Stimulated activated CD8-positive, alpha-beta memory T cell treated with anti-CD3 and anti-CD28 coated beads, Interleukin-12 subunit alpha, Interleukin-12 subunit beta, amount 100 ng/mL, for 24 hours (primary cell): ENCODE results near the gene B3GAT1.
"Not testable (repeated sequence)": the region's sequence is repeated elsewhere in the genome, so short reads cannot be mapped to it uniquely, and the experiment has no call there.

Source experiments
- DNase-seq: peaks from one replicate; pipeline ENCODE4 v3.0.0-alpha.2; 2020; ENCODE audit errors: extremely low read depth

Gene B3GAT1

DNA sequence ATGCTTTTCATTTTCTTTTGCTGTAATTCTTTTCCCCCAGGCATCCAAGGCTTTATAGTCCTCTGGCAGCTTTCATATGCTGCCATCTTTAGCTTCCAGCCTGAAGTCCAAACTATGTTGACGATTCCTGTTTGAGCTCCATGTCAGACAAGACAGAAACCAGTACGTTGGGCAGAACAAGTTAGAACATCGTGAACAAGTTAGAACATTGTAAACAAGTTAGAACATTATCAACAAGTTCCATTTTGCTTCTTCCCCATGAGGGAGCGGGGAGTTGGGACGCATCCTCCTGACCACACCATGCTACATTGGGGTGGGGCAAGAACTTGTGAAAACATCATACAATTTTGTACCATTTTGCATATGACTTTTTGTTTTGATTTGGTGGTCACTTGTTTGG lies 56.4 kb downstream of the B3GAT1 start:
- no peak for DNase-seq

DNA sequence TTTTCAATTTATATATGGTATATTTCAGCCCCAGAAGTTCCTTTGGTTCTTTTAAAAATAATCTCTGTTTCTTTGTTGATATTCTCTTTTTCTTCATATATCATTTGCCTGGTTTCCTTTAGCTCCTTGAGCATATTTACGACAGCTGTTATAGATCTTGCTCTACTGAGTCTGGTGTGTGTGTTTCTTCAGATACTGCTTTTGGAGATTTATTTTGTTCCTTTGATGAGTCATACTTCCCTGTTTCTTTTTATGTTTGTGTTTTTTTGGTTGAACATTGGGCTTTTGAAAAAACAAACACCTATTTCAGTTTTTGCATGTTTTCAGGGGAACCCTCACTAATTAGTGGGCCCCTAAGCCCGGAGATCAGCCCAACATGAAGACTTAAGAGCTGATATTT lies 56.9 kb downstream of the B3GAT1 start:
- DNase-seq: no peak

DNA sequence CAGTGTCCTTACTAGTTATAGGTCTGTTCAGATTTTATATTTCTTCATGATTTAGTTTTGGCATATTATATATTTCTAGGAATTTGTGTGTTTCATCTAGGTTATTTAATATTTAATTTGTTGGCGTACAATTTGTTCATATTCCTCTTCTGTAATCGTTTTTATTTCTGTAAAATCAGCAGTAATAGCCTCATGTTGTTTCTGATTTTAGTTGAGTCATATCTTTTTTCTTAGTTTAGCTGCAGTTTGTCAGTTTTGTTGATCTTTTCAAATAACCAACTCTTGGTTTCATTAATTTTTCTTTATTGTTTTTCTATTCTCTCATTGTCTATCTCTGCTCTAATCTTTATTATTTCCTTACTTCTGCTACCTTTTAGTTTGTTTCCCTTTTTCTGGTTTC lies 59.9 kb downstream of the B3GAT1 start:
- DNase-seq: no peak

GRCh38 chr11:134350381-134350780 lies 61.7 kb downstream of the B3GAT1 start:
- DNase-seq: no peak

GRCh38 chr11:134349802-134350355 lies 62.2 kb downstream of the B3GAT1 start:
- no peak for DNase-seq

- DNase-seq: no peak
These were observed 62.8 kb downstream of the B3GAT1 start for GRCh38 chr11:134349109-134349801.

GRCh38 chr11:134347441-134347840 lies 64.6 kb downstream of the B3GAT1 start:
- DNase-seq: no peak

- DNase-seq: no peak
These were observed 65.1 kb downstream of the B3GAT1 start for GRCh38 chr11:134346976-134347350.

GRCh38 chr11:134346101-134346975 lies 65.7 kb downstream of the B3GAT1 start:
- DNase-seq: no peak

DNA sequence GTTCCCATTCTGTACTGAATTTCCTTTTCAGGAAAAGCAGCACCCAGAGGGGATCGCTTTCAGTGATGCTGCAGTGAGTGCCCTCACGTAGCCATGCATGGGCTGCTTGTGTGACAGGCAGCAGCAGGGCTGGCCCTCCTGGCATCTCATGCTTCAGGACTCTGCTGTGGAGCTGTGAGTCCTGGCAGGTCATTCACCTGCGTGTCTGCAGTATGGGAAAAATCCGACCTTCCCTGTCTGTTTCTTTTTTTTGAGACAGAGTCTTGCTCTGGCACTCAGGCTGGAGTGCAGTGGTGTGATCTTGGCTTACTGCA lies 66.8 kb downstream of the B3GAT1 start:
- DNase-seq: no peak

DNA sequence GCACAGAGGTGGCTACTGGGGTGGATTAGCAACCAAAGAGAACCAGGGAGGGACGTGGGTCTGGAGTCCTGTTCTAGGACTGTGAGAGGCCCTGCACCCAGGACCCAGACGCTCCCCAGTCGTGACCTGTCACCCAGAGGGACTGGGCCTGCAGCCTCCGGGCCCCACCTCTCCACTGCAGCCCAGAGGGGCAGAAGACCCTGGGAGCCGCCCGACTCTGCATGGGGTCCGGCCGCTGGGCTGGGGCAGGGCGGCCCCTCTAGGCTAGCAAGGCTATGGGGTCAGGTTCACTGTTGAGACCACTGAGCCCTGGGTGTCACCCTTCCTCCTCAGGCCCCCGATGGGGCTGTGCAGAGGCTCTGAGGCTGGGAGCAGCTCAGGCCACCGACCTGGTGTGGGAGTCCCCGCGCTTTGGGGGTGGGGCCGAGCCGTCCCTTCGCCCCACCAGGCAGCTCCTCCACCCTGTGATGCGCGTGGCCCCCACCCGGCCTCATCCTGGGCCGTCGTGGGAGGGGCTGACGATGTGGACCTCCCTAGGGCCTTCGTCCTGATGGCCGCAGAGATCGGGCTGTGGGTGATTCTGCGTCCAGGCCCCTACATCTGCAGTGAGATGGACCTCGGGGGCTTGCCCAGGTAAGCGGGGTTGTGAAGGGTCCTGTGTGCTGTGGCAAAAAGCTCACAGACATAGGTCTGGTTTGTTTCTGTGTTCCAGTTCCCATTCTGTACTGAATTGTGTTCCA lies 67.4 kb downstream of the B3GAT1 start:
- DNase-seq: not testable (repeated sequence)

DNA sequence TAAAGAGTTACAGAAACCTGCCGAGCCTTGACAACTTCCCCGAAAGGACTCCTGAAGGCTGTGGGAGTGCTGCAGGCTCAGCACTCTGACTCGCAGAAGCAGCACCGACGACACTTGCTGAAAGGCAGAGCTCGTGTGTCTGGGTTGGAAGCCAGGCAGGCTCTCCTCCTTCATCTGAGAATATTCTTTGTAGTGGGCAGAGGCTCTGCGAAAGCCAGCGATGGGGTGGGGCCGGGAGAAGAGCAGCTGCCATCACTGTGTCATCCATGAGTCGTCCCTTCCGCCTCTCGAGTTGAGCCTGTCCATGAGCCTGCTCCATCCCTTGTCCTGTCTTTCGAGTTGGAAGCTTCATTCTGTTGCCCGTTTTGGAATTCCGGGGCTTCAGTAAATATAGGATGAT lies 68.4 kb downstream of the B3GAT1 start:
- no peak for DNase-seq

DNA sequence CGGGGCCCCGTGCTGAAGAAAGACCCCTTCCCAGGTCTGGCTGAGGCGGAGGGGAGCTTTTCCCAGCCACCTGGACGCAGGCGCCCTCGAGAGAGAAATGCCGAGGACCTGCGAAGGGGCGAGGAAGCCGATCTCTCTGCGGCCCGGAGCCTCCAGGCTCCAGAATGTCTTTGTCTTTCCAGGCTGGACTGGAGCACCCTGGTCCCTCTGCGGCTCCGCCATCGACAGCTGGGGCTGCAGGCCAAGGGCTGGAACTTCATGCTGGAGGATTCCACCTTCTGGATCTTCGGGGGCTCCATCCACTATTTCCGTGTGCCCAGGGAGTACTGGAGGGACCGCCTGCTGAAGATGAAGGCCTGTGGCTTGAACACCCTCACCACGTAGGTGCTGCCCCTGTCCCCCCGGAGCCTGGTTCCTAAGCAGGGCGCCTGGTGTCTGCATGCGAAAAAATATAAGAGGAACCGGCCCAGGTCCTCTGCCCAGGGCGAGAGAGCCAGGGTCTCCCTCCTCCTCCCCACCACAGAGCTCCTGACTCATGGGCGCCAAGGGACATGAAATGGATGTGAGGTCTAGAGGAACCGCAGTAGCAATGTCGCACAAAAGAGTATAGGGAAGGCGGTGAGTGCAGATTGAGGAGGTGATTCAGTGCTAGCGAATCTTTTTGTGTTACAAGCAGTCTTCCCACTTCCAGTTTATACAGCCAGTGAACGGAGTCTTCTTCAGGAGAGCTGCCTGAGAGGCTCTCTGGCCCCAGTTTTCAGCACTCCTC lies 69.3 kb downstream of the B3GAT1 start:
- no peak for DNase-seq

DNA sequence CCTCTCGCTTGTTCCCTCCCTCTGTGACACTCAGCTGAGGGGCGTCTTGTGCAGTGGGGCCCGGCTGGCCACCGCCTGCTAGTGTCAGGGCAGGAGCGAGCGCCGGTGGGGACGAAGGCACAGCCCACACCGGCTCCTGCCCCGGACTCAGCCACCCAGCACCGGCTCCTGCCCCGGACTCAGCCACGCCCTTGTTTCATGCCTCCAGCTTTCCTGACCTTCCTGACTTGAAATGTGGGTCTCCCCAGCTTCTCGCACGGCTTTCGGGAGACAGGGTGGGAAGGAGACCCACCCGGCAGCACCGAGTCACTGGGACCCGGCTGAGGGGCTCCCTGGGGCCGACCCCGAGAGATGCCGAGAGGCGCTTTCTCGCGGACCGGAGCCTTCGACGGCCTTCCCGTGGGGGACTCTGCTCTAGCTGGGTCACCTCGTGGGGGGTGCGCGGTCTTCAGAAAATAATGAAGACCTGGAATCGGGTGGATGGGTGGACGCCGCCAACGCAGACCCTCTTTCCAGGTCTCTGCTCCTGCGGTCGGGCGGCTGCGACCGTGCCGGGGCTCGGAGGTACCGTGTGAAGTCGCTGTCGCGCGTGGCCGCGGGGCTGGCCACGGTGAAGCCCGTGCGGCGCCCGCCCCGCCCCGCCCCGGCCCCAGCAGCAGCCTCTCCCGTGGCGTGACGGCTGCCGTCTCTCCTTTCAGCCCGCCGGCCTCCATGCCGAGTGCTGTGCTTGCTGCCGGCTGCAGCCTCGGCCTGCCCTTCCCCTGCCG lies 70.1 kb downstream of the B3GAT1 start:
- no peak for DNase-seq

DNA sequence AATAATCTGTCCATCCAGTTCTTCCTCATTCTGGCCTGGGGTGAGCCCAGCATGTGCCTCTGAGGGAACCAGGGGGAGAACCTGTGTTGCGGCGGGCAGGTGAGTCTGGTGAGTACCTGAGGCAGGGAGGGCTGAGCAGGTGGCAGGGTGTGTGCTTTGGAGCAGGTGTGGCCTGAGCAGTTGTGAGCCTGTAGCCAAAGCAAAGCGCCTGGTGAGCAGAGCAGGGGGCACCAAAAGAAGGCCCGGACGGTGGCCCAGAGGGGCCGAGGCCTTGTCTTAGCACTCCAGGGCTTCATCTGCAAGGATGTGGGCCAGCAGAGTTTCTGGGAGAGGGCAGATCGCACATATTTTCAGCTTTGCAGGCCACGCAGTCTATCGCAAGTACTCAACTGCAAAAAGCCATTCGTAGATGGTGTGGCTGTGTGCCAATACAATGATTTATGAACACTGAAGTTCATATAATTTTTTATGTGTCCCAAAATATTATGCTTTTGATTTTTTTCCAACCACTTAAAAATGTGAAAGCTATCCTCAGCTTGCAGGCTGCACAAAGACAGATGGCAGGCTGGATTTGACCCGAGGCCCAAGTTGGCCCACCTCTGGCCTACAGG lies 71.6 kb downstream of the B3GAT1 start:
- no peak for DNase-seq

DNA sequence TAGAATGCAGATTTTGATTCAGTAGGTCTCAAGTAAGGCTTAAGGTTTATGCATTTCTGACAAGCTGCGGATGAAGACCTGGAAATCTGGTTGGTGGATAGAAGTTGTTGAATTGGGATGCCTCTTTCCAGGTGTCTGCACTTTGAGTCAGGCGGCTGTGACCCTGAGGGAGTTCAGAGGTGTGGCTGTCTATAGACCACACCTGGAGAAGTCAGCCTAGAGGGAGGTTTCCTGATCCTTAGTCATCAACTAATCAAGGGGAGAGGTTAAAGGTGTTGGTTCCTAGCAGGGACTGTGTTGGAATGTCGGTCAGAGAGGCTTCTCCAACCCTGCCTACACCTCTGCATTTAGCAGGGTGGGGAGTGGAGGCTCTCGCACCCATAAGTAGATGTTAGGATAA lies 72.3 kb downstream of the B3GAT1 start:
- no peak for DNase-seq

DNA sequence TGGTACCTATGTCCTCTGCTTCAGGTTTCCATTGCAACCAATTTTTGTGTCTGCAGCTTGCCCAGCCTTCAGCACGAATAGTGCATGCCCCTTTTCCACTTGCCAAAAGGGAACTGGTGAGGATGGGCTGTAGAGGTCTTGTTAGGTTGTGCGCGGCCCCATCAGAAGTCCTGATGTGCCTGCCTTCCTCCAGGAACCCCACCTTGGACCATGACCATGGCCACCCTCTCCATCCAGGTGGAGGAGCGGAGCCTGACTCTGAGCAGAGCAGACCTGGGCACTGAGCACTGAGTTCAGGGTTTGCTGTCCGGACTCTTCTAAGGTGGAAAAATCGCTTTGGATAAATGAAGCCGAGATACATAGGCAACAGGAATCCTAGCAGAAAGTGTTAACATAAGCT lies 73.4 kb downstream of the B3GAT1 start:
- no peak for DNase-seq

GRCh38 chr11:134338068-134338467 lies 74.0 kb downstream of the B3GAT1 start:
- no peak for DNase-seq

- no peak for DNase-seq
These were observed 75.0 kb downstream of the B3GAT1 start for GRCh38 chr11:134337051-134337450.

- DNase-seq: no peak
These were observed 77.1 kb downstream of the B3GAT1 start for GRCh38 chr11:134334796-134335571.
